ENCODE measurements around the gene SIVA1. TPM values are rescaled to one million over a fixed set of nuclear protein-coding genes. Genes with fewer than 3 reads are reported as not detected.
A peak's percentile ranks its signal among the peaks of the same experiment; 100 is the strongest.
"Not testable (repeated sequence)": the region's sequence is repeated elsewhere in the genome, so short reads cannot be mapped to it uniquely, and the experiment has no call there.

SIVA1 gene
- total RNA-seq, 1 donor from 2014 or later, result 214 TPM

DNA sequence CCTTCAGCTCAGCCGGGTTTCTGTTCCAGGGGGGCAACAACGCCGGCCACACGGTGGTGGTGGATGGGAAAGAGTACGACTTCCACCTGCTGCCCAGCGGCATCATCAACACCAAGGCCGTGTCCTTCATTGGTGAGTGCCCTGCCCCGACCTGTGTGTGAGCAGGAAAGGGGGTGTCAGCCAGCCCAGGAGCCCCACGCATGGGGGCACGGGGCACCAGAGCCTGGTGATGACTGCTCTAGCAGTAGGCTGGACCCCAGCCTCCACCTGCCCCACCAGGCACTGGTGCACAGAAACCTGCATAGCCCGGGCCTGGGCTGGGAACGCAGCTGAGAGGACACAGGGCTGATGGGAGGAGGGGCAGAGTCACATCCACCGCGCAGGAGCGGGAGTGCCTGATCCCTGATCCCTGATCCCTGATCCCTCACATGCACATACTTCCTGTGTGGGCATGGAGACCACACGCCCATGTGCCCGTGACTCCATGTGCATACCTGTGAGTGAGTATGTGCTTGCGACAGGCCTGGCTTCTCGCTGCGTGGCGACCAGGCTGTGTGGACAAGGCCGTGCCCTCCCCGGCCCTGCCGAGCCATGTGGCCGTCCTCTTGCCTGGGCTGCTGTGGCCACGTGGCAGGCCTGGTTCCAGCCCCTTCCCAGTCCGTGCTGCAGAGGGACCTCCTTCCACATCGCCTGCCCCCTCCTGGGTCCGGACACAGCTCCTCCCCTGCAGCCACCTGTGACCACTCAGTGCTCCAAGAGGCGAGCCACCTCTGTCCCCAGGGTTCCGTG, 17.8 kb upstream of the SIVA1 start:
- no peak for DNase-seq

- DNase-seq, result peak; percentile 87
Observed at GRCh38 chr14:104735830-104736642, 16.9 kb upstream of the SIVA1 start.

- no peak for DNase-seq
Observed at GRCh38 chr14:104738375-104739019, 14.4 kb upstream of the SIVA1 start.

DNA sequence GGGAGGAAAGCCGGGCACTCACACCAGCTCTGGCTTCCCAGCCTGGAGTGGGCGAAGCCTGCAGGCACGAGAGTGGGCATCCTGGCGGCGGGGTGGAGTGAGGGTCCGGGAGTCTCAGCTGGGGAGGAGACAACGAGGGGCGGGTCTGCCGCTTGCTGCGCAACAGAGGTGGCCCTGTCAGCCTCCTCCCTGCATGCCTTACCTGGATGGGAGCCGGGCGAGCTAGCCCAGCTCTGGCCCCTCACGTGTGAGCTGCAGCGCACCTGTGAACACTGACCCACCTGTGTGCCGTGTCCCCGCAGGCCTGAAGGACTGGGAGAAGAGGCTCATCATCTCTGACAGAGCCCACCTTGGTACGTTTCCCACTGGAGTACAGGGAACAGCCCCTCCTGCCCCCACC, 13.9 kb upstream of the SIVA1 start:
- DNase-seq, result no peak

DNA sequence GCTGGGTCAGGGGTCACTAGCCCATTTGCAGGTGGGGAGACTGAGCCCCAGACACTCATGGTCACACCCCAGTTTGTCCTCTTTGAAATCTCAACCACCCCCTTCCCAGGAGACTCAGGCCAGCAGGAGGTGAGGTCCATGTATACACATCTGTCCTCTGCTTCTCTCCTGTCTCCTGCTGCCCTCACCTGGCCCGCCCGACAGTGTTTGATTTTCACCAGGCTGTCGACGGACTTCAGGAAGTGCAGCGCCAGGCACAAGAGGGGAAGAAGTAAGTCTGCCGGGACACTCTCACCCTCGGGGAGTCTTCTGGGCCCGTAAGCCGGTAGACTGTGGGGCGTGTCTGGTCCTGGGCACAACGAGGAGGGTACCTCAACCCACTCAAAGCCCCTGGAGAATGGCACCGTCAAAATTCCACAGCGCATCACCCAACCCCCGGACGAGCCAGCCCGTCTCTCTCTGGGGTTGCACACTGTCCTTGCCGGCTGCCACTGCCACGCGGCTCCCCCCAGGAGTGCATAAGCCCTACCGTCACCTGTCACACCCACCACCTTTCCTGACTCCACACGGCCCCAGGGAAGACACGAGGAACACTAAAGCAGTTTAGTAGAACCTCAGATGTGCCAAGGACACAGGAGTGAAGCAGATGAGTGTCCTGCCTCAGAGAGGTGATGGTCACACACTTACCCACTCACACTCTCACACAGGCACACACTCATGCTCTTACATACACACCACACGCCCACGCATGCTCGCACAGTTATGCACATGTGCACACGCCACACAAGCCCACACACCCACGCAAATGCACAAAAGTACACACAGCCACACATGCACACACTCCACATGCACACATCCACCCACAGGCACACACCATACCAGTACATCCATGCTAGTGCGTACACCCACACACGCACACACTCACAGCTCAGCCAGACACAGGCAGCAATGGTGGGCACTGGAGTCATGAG, 13.1 kb upstream of the SIVA1 start:
- no peak for DNase-seq

DNA sequence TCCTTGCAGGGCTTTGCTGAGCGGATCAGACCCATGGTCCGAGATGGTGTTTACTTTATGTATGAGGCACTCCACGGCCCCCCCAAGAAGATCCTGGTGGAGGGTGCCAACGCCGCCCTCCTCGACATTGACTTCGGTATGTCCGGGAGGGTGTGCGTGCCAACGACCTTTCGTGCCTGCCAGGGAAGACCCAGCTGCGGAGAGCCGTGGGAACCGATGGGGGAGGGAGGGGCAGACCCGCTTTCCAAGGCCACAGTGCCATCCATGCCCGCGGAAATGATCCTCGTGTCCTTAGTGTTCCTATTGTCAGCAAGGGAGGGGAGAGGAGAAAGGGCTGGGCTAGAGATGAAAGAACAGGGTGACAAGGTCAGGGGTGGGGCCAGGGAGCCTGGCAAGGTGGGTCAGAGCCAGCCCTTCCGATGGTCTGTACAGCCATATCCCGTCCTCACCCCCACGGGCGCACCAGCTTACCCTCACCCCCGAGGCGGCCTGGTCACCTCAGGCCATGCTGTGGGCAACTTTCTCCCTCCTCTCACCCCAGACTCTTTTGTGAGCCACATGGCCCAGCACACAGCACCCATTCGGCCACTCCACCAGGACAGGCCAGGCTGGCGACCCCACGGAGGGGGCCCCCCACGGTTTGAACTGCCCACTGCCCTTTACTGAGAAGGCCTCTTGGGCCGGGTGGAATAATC, 11.7 kb upstream of the SIVA1 start:
- no peak for DNase-seq

- DNase-seq, result no peak
Observed at GRCh38 chr14:104741803-104742251, 11.1 kb upstream of the SIVA1 start.

GRCh38 chr14:104742586-104743455, 10.1 kb upstream of the SIVA1 start:
- no peak for DNase-seq

DNA sequence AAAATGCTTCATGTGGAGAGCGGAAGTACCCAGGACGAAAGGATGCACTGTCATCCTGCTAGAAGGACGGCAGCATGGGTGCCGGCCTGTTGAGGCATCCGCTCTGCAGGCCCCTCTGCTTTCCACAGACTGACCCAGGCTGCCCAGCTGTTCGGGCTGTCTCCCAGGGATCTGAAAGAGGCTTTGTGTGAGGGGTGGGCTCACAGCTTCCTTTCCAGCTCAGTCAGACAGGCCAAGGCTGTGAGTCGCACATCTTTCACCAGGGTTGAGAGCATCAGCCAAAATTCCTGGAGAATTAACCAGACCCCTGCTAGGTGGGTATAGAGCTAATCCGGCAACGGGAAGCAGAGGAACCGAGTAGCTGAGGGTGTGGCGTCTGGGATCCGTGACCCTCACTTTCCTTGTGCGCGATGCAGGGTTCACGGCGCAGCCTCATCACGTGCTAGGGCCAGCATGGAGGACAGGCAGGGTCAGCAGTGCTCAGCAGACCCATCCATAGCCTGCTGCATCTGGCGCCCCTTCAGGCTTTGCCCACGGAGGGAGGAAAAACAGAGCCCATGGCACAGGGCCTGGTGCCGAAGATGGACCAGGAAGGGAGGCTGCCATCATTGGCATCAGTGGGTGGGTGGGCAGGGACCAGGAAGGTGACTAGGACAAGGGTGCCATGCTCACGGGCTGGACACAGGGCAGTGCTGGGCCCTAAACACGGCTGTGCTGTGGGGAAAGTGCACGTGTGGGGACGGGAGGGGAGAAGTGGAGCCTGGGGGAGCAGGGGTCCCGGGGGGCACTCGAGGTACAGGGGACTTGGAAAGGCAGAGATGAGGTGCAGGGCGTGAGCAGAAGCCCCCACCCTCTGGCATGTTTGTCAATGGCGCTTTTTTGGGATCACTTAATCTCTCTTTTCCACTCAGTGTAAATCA, 9.2 kb upstream of the SIVA1 start:
- no peak for DNase-seq

- DNase-seq, result no peak
Observed at GRCh38 chr14:104744484-104744883, 8.5 kb upstream of the SIVA1 start.

DNA sequence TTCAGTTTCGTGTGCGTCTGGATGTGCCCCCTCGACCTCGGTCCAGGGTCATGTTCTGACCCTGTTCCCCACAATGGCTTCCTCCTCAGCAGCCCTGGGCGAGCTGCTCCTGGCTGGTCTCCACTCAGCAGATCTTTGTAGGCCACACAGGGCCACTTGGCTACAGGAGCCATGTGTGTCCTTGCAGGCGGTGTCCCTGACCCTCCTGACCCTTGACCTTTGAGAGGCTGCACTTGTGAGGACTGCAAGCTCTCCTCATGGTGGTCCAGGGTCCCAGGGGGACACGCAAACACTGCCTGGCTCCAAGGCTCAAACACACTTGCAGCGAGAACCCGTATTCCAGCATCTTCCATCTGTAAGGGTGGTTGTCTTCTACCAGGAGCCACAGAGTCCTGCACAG, 7.5 kb upstream of the SIVA1 start:
- no peak for DNase-seq

GRCh38 chr14:104746071-104746545, 6.8 kb upstream of the SIVA1 start:
- DNase-seq, result no peak

DNA sequence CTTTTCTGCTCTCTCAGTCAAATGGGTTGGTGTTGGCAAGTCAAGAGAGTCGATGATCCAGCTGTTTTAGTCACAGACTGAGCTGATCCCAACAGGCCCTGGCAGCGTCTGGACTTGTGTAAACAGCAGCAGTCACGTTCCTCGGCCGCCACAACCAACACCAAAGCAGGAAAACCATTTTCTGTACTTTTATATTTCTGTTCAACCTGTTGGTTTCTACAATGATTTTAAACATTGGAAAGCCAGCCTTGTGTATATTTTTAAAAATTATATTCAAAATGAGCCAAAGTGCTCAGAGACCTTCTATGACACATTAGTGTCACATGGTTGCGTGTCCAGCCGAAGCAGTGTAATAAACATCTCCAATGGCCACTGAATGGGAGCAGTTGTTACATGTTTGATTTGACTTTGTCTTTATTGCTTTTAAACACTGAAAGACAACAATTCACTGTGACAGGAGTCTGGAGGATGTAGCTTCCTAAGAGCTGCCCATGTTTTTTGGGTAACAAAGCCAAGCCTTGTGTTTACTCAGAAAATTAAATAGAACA, 5.9 kb upstream of the SIVA1 start:
- no peak for DNase-seq

DNA sequence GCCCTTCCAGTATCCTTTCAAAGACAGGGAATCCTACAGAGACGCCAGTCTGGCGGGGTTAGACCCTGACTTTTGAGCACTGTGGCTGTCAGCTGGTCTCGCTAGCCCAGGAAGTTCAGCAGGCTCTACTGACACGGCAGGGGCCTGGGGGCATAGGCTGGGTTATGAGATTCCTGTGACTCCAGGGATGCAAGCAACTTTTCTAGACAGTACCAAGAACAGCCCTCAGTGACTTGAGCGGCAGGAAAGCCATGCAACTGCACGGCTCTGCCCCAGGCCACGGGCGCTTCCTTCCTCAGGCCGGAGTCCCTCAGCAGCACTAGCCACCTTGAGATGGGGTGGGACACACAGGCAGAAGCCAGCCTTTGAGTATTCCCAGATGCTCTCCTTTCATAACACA, 5.1 kb upstream of the SIVA1 start:
- no peak for DNase-seq

GRCh38 chr14:104749111-104749649, 3.8 kb upstream of the SIVA1 start:
- DNase-seq, result no peak

DNA sequence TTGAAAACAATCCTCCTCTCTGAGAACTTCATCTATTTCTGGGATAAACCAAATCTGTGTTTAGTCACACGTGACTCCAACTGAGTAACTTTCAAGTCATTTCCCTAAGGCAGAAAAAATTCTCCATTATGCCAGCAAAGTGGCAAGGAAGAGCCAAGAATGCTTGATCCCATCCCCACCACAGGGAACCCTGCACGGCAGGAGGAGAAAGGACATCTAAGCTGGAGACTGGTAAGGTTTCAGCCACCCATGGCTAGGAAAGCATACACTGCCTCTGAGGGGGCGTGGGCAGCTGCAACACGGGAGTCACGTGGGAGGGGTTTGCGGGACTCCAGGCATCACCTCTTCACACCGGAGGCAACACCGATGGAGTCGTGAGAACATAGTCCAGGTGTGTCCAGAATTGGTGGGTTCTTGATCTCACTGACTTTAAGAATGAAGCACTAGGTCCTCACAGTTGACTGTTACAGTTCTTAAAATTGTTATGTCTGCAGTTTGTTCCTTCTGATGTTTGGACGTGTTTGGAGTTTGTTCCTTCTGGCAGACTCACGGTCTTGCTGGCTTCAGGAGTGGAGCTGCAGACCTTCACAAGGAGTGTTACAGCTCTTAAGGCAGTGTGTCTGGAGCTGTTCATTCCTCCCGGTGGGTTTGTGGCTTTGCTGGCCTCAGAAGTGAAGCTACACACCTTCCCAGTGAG, 2.7 kb upstream of the SIVA1 start:
- no peak for DNase-seq

DNA sequence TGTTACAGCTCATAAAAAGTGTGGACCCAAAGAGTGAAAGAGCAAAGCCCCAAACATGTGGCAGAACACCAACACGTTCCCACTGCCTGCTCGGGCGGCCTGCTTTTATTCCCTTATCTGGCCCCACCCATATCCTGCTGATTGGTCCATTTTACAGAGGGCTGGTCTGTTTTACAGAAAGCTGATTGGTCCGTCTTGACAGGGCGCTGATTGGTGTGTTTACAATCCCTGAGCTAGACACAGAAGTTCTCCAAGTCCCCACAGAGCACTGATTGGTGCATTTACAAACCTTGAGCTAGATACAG, 2.2 kb upstream of the SIVA1 start:
- DNase-seq, result not testable (repeated sequence)
